Fibroblast of villous mesenchyme (primary cell): ENCODE results near the gene SMG6. TPM values are rescaled to one million over a fixed set of nuclear protein-coding genes. Genes with fewer than 3 reads are reported as not detected.

Experiments
- DNase-seq: peaks from one replicate; pipeline ENCODE4 v3.0.0-alpha.2; 2010; ENCODE audit warnings: low read depth
- H3K4me3 ChIP-seq: 2 replicates; pipeline ENCODE4 v1.5.1; 2011; ENCODE audit warnings: low read depth, mild to moderate bottlenecking, low read length
- CTCF ChIP-seq: IDR thresholded peaks from 2 replicates; pipeline ENCODE4 v1.5.1; 2012; ENCODE audit warnings: low read depth, mild to moderate bottlenecking, low read length; ENCODE audit not compliant: insufficient read depth
- total RNA-seq: library from RNA; depleted of rRNA; stranded (reverse); fragments of >200 nt; gene quantifications from 2 replicates; pipeline ENCODE4 v1.2.3, GENCODE V29; 2012

Gene SMG6
- total RNA-seq, 1 donor: 50.5 TPM

- no peak overlapping the region for H3K4me3 ChIP-seq
- peak; percentile 68 for DNase-seq
- TF ChIP-seq CTCF: no peak
Observed at GRCh38 chr17:2194889-2195335, 108.7 kb downstream of the SMG6 start.

GRCh38 chr17:2192367-2193057 is 111.1 kb downstream of the SMG6 start:
- H3K4me3 ChIP-seq: no peak overlapping the region
- DNase-seq: peak; percentile 95
- no peak for TF ChIP-seq CTCF

- H3K4me3 ChIP-seq: no peak overlapping the region
- no peak for TF ChIP-seq CTCF
- peak; percentile 95 for DNase-seq
Observed at GRCh38 chr17:2191785-2192184, 111.8 kb downstream of the SMG6 start.

- H3K4me3 ChIP-seq: no peak overlapping the region
- DNase-seq: no peak
- no peak for TF ChIP-seq CTCF
Observed at GRCh38 chr17:2191227-2191626, 112.4 kb downstream of the SMG6 start.

GRCh38 chr17:2190014-2190413 is 113.6 kb downstream of the SMG6 start:
- peak; percentile 75 for DNase-seq
- no peak for TF ChIP-seq CTCF
- no peak overlapping the region for H3K4me3 ChIP-seq

GRCh38 chr17:2188971-2189630 is 114.5 kb downstream of the SMG6 start:
- no peak for DNase-seq

More at GRCh38 chr17:2188971-2189630, 114.5 kb downstream of the SMG6 start:
- H3K4me3 ChIP-seq: no peak overlapping the region
- no peak for TF ChIP-seq CTCF
